Heart left ventricle (tissue), 13 donors: ENCODE results near the gene CCDC127.
"Not testable (repeated sequence)": the region's sequence is repeated elsewhere in the genome, so short reads cannot be mapped to it uniquely, and the experiment has no call there.

Source experiments
- CTCF ChIP-seq, 12 donors: fragments of 200-600 bp; sonication (generic) in 4 of 12; IDR thresholded peaks; one replicate each; pipeline versions ENCODE4 v1.5.0 to v1.8.0; 2018 to 2022; ENCODE audit warnings: antibody characterized with exemption in 12 of 12, mild to moderate bottlenecking in 5 of 12
- POLR2A ChIP-seq, 2 donors: fragments of 450-650 bp; IDR thresholded peaks; one replicate each; pipeline ENCODE4 v1.6.1; 2017; ENCODE audit warnings: antibody characterized with exemption in 2 of 2, mild to moderate bottlenecking in 2 of 2, moderate library complexity in 2 of 2
- donor health status: ischemic (EF 13 %, LVEDD 7.1; RV severe dilation, severe dysfunction).
- donor health status: DM: no; HTN: yes; CAD: no.
- donor health status: DM: no; HTN: no; CAD: no.
- donor health status: ischemic (EF 25% LVEDD 6.9; RV normal size, moderate dysfunction).
- donor health status: ischemic (EF 25% LVEDD 5.7; RV mildly dilated, moderate dysfunction).
- donor health status: ischemic (EF 35%, LVEDD 5.7; RV mildly dilated, moderate dysfunction).
- donor health status: nonischemic (EF 11% LVEDD 7.7; RV severe dilation, severe dysfunction).
- donor health status: DM: yes; HTN: yes; CAD: no.
- donor health status: PGD.
- donor health status: ischemic (EF 29% LVEDD 5.4; RV normal size, mild dysfunction).
- donor health status: nonischemic (EF 23%, LVEDD 6.1; RV moderate dilation, normal function).

GRCh38 chr5:197031-197430 is 20.9 kb downstream of the CCDC127 start:
- not testable (repeated sequence) for TF ChIP-seq CTCF, POLR2A (IDR thresholded peaks at IDR 0.05)
